ENCODE measurements around the gene NUCB2.

NUCB2 gene

DNA sequence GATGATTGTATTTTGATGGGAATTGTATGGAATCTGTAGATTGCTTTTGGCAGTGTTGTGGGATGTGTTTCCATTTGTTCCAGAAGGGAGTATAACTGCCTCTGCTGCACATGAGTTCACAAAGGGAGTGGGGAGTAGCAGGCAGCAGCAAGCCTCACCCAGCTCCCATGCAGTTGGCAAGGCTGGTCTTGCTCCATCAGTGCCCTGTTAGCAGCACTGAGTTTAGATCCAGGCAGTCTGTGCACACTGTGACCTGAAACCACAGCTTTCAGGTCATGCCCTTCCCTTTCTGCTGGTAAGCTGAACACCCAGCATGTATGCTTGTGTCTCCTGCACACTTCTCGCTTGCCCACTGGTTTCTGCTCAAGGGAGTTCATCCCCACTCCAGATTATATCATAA lies 3.7 kb upstream of the NUCB2 start:
- no peak for DNase-seq

DNA sequence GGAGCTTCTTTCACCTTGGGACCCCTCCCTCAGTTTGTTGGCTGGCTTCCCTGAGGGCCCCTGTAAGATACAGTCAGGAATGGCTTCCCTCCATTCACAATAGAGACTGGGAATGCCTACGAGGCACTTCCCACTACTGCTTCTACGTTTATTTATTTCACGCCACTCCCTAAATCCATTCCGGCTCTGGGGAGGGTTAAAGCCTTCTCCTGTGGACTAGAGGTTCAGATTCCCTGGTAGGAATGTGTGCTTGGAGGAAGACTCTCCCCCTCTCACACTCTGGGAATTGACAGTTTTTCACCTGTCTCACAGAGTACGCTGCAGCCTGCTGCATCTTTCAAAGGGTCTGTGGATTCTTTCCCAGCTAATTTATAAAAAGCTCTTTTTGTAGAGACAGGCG lies 3.3 kb upstream of the NUCB2 start:
- DNase-seq: no peak

DNA sequence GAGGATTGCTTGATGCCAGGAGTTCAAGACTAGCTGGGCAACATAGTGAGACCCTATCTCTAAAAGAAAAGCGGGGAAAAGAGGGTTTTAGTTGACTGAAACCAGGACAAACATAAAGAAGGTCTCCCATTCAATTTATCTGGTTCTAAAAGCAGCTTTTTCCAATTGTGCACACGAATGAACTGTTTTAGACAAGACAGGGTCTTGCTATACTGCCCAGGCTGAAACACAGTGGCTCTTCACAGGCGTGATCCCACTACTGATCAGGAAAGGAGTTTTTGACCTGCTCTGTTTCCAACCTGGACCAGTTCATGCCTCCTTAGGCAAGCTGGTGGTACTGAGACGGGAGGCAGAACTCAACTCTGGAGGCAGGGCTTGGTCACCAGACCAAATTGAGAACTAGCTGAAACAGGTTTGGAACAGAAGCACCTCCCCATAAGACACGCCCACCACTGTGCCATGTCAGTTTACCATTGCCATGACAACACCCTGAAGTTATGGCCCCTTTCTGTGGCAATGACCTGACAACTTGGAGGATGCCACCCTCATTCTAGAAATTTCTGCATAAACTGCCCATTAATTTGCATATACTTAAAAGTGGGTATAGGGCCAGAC lies 2.8 kb upstream of the NUCB2 start:
- DNase-seq: no peak

DNA sequence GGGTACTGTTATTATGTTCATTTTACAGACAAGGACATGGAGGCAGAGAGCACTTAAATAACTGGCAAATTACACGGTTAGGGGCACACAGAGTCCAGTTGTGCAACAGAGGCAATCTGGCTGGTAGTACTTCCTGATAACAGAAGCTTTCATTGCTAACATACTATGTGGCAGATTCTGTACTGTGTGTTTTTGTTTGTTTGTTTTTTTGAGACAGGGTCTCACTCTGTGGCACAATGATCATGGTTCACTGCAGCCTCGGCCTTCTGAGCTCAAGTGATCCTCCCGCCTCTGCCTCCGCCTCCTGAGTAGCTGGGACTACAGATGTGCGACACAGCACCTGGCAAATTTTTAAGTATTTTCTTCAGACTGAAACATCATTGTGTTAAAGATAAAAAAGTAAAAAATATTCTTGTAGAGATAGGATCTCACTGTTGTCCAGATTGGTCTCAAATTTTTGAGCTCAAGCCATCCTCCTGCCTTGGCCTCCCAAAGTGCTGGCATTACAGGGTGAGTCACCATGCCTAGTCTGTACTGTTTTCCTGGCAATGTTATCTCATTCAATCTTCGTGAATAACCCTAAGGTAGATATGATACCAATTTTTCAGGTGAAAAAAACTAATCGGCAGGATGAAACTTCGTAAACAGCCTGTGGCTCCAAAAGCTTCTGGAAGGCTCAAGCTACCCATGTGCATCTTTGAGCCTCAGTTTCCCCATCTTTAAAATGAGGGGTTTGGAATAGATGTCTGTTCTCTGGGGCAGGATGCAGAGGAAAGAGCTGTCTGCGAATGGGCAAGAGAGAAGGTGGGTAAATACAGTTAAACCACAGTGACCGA lies 921 bp upstream of the NUCB2 start:
- DNase-seq: no peak

DNA sequence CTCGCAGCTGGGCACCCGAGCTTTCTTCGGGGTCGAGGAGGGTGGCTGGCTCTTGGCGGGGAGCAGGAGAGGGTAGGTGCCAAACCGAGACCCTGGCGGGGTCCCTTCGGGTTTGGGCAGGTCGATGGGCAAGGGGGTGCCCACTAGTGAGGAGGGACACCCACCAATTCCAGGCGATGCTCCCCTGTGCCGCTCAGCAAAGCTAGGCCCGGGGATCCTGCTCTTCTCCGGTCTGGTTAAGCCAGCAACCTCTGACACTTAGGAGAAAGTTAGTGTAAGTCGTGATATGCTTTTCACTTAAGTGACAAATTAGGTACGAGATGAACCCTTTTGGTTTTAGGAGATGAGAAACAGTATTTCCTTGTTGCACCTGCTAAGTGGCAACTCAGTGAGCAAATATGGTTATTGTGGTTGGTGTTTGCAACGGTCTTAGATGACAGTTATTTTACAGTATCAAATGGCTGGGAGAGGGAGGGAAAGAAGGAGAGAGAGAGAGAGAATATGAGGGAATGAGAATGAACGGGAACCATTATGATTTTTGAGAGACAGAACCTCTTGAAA lies 565 bp downstream of the NUCB2 start:
- DNase-seq: peak; percentile 54

DNA sequence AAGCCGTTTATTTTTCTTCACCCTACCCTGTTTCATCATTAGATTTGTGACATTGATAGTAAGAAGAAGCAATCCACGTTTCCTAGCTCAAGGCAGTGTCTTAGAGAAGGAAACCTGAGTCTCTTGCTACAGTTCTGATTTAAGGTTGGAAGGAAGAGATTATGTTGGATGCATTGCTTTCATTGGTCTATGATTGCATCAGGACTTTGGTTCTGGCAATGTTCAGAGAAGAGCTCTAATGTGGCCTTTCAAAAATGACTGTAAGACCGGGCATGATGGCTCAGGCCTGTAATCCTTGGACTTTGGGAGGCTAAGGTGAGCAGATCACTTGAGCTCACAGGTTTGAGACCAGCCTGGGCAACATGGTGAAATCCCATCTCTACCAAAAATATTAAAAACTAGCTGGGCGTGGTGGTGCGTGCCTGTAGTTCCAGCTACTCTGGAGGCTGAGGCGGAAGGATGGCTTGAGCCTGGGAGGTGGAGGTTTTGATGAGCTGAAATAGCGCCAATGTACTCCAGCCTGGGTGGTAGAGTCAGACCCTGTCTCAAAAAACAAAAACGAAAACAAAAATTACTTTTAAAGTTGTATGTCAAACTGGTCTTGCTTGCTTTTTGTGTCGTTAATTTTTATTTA lies 4.1 kb downstream of the NUCB2 start:
- no peak for DNase-seq

DNA sequence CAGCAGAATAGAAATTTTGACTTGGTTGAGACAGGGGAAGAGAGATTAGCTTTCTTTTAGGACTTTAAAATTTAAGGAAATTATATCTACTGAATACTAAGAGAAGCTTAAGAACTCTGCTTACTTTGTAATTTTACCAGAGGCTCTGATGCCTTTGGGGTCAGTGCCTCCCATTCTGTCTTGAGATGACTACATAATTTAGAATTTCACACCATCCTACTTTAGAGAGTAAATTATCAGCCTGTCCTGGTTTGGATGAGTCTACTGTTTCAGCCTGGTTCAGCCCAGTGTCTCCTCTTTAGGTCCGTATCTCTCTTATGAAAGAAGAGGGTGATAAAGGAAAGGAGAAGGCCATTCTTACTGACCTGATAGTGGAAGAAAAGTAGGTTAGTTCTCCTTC lies 9.8 kb downstream of the NUCB2 start:
- no peak for DNase-seq

DNA sequence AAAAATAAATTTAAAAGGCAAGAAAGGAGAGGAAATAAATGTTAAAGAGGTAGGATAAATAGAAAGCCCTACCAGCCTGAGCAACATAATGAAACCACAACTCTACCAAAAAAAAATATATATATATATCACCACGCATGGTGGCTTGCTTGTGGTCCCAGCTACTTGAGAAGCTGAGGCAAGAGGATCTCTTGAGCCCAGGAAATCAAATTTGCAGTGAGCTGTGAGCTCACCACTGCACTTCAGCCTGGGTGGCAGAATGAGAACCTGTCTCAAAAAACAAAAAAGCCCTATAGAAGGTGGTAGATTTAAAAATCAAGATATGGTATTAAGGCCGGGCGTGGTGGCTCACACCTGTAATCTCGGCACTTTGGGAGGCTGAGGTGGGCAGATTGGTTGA lies 10.5 kb downstream of the NUCB2 start:
- DNase-seq: no peak

DNA sequence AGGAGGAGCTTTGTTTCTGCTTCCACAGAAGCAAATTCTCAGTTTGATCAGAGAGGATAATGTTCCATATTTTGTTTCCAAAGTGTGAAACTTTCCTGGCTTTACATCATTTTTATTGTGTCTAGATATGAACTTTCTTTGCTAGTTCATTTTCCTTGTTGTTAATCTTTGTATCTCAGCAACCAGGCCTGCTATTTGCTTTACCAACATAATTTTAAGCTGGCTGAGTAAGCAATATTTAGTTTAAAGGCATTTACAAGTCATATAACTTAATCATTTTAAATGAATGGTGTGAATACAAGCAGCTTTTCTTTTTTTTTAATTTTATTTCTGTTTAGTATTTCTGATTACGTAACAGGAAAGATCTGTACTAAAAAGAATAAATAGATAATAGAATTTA lies 15.2 kb downstream of the NUCB2 start:
- DNase-seq: no peak

DNA sequence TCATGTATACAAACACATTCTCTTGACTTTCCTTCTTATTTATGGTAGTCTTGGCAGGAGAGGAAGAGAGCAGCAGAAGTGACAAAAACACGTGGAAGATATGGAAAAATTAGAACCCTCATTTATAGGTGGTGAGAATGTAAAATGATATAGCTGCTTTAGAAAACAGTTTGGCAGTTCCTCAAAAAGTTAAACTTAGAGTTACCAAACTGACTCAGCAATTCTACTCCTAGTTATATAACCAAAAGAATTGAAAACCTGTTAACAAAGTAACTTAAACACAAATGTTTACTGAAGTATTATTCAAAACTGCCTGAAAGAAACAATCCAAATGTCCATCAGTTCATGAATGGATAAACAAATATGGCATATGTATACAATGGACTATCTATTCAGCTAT lies 16.8 kb downstream of the NUCB2 start:
- no peak for DNase-seq

DNA sequence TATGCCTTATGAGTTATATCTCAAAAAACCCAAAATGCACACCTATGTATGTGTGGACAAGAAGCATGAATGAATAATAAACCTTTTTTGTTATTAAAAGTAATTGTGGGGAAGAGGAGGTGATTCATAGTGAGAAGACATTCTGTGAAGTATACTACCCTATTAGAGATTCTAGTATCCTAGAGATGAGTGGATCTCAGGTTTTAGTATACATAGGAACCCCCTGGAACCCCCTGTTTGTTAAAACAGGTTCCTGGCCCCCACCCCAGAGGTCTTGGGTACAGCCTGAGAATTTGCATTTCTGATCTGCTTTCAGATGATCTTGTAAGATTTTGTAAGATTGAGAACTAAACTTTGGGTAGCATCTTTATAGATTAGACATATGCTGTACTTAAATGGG lies 17.5 kb downstream of the NUCB2 start:
- DNase-seq: no peak

DNA sequence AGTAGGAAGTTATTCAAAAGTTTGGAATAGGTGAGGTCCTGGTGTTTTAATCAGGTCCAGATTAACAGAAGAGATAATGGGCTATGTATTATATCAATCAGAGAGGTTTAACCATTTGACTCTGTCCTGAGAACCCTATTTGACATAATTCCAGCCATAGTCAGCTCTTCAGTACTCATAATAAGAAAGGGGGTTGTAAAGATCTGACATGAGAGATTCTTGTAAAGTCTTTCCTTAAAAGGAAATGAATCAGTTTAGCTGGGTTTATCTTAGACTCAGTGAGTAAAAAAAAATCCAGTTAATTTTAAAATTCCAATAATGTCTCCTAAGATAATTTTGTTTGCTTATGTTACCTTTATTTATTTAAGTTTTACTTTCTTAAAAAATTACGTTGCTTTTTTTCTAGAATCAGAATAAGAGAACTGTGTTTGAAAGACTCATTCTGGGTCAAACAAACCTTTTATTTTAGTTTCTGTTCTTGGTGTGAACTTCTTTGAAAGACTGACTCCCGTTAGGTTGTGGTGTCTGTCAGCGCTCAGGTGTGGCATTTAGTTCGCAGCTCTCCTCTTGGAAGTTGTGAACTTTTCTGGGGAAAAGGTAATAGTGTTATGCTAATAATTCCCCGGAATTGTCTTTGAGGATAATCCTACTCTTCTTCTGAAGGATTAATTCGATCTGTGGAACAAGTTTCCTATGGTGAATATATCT lies 20.5 kb downstream of the NUCB2 start:
- no peak for DNase-seq

DNA sequence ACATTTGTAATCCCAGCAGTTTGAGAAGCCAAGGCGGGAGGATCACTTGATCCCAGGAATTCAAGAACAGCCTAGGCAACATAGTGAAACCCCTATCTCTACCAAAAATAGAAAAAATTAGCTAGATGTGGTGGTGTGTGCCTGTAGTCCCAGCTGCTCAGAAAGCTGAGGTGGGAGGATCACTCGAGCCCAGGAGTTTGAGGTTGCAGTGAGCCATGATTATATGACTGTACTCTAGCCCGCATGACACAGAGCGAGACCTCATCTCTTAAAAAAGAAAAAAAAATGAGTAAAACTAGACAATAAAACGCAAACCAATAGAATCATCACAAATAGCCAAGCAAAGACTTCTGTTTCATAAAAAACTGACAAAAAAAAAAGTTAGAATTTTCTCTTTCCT lies 21.8 kb downstream of the NUCB2 start:
- no peak for DNase-seq

DNA sequence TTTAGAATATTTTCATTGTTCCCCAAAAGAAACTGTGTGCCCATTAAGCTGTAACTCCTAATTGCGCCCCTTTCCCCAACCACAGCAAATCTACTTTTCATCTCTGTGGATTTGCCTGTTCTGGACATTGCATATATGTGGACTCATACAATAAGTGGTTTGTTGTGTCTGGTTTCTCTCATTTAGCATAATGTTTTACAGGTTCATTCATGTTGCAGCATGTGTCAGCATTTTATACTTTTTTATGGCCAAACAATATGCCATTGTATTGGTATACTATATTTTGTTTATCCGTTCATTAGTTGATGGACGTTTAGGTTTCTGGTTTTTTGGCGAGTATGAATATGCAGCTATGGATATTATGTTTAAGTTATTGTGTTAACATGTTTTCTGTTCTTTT lies 23.8 kb downstream of the NUCB2 start:
- no peak for DNase-seq

DNA sequence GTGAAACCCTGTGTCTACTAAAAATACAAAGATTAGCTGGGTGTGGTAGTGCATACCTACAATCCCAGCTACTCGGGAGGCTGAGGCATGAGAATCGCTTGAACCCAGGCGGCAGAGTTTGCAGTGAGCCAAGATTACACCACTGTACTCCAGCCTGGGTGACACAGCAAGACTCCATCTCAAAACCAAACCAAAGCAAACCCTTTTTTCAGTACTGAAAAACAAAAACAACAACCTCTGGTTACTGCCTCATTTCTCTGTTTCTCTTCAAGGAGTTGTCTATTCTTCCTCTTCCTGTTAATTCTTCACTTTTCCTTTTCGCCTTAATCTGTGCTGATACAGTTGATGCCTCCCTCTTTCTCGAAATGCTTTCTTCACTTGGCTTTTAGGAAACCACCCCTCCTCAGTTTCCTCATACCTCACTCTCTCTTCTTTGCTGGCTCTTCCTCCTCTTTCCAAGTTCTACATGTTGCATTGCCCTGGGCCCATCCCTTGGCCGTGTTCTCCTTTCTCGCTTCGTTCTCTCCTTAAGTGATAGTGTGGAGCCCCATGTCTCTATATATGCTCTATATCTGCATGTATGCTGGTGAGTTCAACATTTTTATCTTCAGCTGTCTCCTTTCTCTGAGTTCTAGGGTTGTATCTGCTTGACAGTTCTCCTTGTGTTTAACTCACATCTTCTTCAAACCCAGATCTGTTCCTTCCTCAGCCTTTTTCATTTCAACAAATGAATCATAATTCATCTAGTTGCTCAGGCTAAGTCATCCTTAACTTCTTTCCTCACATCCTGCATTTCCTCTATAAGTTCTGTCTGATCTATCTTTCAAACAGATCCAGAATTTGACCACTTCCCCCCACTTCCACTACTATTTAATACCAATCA lies 37.1 kb downstream of the NUCB2 start:
- DNase-seq: no peak

DNA sequence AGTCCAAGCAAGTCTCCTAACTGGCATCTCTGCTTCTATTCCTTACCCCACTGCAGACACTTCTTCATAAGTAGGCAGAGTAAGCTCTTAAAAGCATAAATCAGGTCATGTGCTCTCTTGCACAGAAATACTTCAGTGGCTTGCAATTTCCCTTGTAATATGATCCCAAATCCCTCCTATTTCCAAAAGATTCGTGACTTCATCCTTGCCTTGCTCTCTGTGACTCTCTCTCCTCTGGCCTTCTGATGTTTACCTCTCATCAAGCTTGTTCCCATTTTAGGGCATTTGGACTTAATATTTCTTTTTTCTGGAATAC lies 37.7 kb downstream of the NUCB2 start:
- DNase-seq: peak; percentile 24

DNA sequence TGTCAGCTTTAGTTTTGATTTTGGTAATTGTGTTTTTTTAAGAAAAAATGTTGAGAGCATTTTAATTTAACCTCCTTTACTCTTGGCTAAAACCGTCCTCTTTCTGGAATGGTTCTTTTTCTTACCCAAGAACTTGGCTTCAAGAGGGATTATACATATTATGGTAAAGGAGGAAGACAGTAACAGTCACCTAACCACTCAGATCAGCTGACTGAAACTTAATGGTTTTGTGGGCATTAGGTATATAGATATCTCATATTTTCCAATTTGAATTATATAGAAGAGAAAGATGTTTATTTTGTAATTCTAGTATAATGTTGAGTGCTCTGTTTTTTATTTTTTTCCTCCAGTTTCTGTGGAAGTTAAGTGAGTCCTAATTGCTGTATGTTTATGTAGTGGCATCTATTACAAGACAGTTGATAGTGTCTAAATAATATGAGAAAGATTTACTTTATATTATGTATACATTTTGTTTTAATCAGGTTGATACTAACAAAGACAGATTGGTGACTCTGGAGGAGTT lies 38.4 kb downstream of the NUCB2 start:
- DNase-seq: no peak

DNA sequence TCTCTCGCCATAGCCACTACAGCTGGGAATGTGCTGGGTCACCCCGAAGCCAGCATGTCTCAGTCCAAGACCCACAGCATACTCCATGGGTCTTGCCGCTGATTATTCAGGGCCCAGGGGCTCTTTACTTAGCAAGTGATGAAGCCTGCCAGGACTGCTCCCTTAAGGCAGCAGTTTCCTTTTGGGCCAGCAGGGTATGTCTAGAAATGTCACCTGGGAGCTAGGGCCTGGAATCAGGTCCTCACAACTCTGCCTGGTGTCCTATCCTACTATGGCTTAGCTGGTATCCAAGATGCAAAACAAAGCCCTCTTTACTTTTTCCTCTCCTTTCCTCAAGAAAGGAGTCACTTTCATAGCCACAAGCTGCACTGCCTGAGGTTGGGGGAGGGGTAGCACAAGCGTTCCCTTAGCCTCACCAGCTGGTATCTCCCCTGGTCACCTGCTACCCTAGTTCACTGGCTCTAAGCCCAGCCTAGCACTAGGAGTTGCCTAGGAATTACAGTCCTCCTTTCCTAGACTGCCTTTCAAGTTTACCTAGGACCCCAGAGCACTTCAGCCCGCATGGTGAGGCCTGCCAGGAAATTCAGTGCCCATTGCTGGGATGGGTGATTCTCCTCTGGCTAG lies 52.4 kb downstream of the NUCB2 start:
- no peak for DNase-seq

DNA sequence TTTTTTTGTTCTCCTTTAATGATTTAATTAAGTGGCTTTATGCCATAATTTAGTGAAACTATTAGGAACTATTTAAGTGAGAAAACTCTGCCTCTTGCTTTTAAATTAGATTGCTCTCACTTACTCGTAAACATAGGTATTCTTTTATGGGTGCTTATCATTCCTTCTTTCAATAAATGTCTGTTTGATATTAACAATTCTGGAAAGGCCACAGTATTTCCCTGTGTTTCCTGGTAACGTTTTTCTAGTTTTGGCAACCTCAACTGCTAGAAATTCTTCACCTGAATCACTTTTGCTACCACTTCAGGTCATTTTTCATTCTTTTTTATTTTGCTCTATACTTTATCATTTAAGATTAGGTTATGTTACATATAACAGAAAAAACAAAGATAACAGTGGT lies 55.1 kb downstream of the NUCB2 start:
- DNase-seq: no peak

DNA sequence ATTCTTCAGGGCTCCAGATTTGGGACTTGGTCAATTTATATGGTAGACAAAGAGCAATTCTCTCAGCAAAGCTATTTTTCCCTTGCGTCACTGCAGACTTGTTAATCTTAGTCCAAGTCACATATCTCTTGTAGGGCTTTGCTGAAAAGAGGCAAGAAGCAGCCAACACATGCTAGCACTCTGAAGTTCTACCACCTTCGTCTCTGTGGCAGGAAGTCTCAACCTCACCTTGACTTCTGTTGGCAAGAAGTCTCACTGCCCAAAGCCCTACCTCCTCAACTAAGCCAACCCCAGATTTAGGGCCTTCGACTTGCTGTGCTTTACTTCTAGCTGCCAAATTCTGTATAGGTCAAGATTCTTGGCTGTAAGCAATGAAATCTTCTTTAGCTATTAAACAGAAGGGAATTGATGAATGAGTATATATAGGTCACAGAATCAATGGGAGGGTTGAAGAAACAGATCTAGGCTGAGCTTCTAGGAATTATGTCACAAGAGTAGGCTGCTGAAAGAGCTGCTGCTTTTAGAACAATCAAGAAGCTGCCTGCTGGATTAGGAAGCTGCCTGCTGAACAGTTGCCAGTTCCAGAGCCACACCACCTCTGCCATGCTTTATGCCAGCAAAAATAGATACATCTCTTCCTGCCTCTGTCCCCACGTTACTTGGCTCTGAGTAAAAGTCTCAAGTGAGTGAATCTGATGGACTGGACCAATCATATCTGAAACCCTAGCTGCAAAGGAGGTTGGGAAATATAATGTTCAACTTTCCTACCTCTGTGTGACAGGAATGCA lies 57.5 kb downstream of the NUCB2 start:
- no peak for DNase-seq

DNA sequence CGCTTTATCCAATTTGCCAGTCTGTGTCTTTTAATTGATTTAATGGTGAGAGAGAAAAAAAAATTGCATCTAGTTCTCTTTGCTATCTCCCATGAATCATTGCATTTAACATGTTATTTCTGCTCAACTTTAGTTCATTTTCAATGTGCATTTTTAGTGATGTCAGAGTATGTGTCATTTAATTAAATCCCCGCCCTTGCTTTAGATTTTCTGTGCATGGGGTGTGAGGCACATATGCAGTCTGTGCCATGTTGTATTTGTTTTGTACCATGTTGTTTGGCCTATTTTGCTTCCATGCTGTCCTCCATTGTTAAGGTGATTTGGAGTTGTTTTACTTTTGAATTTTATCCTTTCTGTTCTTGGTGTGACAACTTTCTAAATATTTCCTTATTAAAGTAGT lies 66.7 kb downstream of the NUCB2 start:
- DNase-seq: no peak
